Activated CD8-positive, alpha-beta memory T cell treated with anti-CD3 and anti-CD28 coated beads, Interleukin-2, amount 50 U/mL, for 1 hour (primary cell): ENCODE results near the gene COX7B.
"Not testable (repeated sequence)": the region's sequence is repeated elsewhere in the genome, so short reads cannot be mapped to it uniquely, and the experiment has no call there.

Source experiments
- DNase-seq: peaks from one replicate; pipeline ENCODE4 v3.0.0-alpha.2; 2020; ENCODE audit errors: extremely low read depth

The COX7B gene, protein sequence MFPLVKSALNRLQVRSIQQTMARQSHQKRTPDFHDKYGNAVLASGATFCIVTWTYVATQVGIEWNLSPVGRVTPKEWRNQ

GRCh38 chrX:77899081-77899828 is at the start of gene COX7B:
COX7B (plus strand) TSS chrX:77899468; CDS start chrX:77899554, 86 bp downstream.
- peak; percentile 36 for DNase-seq

- DNase-seq: no peak
Observed at GRCh38 chrX:77875372-77875771, 23.9 kb upstream of the COX7B start.

- DNase-seq: not testable (repeated sequence)
Observed at GRCh38 chrX:77881418-77881817, 17.9 kb upstream of the COX7B start.

GRCh38 chrX:77892887-77893286 is 6.4 kb upstream of the COX7B start:
- DNase-seq: no peak

DNA sequence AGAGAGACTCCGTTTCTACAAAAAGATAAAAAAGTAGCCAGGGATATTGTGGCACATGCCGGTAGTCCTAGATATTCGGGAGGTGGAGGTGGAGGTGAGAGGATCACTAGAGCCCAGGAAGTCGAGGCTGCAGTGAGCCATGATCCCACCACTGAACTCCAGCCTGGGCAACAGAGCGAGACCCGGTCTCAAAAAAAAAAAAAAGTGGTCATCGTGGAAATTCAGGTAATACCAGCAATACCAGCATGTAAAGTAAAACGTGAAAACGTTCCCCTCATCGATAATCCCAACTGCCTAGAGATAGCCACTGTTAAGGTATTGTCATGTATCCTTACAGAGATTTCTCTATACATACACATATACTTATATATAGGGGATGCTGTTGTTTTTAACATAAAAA is 5.6 kb upstream of the COX7B start:
- no peak for DNase-seq

- peak; percentile 80 for DNase-seq
Observed at GRCh38 chrX:77894921-77895886, 4.1 kb upstream of the COX7B start, which contains the start of gene MAGT1. MAGT1 (minus strand) TSS chrX:77895435; CDS start chrX:77895410, 25 bp downstream.

DNA sequence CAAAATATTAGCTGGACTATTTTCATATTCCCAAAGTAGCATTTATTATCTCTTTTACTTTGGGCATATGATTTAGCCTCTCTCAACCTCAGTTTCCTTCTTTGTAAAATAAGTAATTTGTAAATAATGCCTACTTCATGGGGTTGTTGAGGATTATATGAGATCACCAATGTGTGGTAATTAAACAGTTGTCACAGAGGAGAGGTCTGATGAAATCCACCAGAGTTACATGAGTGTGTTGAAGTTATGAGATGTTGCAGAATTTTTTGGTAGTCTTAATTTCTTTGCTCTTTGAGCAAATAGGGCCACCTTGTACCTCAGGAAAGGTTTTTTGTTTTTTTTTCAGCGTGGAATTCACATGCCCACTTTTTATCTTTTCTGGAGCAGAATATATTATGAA is 1.4 kb downstream of the COX7B start:
- no peak for DNase-seq

GRCh38 chrX:77901506-77901905 is 2.2 kb downstream of the COX7B start:
- DNase-seq: no peak

DNA sequence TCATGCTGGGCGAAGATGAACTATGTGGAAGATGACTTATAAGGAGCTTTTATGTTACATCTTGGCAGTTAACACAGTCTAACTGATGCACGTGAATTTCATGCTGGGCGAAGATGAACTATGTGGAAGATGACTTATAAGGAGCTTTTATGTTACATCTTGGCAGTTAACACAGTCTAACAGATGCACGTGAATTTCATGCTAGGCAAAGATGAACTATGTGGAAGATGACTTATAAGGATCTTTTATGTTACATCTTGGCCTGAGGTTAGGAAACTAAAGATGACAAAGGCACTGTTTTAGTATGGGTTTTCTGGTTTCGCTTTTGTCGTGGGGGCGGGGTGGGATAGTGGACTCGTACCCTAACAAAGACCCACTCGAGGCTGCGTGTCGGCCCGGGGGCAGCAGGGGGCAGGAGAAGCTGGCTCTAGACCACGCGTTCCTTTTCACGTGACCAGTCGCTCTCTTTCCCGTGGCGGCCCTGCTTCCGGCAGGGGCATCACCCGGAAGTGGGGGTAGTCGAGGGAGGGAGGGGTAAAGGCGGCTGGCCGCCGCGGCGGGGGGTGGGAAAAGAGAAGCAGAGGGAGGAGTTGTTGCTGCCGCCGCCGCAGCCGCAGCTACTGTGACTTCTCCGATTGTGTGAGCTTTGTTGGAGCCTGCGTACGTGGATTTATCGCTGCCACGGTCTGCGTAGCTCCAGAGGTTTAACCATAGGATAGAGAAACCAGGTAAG is 11.0 kb downstream of the COX7B start, which contains the start of gene ATP7A:
TSS of gene ATP7A (plus strand) at position 586 of the 733 bp plus-strand sequence. CDS start 60,949 bp downstream, outside the sequence.
- DNase-seq: peak; percentile 82

- DNase-seq: no peak
Observed at GRCh38 chrX:77917294-77917933, 18.1 kb downstream of the COX7B start.

- no peak for DNase-seq
Observed at GRCh38 chrX:77918568-77918967, 19.3 kb downstream of the COX7B start.

DNA sequence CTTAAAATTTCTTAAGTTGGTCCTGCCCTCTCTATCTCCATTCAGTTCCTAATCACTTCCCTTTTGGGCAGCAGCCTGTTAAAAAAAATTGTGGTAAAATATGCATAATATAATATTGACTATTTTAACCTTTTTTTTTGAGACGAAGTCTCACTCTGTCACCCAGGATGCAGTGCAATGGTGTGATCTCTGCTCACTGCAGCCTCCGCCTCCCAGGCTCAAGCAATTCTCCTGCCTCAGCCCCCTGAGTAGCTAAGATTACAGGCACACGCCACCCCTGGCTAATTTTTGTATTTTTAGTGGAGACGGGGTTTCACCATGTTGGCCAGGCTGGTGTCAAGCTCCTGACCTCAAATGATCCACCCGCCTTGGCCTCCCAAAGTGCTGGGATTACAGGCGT is 20.1 kb downstream of the COX7B start:
- DNase-seq: not testable (repeated sequence)

- DNase-seq: no peak
Observed at GRCh38 chrX:77922787-77923186, 23.5 kb downstream of the COX7B start.

DNA sequence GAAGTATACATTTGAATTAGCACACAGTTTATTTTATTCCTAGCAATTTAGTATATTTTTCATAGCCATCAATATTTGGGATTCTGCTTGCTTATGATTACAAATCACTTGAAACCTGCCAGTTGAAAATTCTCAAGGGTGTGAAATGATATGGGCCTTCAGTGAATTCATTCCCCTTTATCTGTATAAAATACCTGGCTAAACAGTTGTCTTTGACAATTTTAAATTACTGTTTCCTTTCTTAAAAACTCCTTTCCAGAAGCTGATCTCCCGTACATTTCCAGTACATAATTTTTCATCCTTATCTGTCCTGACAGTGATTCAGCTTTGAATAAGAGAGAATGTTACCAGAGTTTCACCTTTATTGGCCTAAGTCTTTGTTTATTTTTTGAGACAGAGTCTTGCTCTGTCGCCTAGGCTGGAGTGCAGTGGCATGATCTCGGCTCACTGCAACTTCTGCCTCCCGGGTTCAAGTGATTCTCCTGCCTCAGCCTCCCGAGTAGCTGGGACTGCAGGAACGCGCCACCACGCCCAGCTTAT is 25.1 kb downstream of the COX7B start:
- DNase-seq: no peak

DNA sequence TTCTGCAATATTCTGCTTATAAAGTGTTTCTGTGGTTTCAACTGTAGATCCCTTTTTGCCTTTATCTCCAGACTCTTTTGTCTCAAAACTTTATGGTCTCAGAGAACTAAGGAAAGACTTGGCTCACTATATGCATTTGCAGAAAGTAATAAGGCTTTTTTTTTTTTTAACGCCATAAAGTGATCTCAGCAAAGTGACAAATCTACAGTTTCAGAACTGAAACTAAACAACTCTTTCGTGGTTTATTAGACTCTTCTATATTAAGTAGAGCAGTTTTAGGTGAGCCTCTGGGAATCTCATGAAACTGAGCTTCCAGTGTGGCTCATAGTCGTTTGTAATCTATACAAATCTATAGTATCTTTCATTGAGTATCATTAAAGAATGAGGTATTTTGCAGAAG is 26.5 kb downstream of the COX7B start:
- no peak for DNase-seq

- no peak for DNase-seq
Observed at GRCh38 chrX:77930581-77930980, 31.3 kb downstream of the COX7B start.

DNA sequence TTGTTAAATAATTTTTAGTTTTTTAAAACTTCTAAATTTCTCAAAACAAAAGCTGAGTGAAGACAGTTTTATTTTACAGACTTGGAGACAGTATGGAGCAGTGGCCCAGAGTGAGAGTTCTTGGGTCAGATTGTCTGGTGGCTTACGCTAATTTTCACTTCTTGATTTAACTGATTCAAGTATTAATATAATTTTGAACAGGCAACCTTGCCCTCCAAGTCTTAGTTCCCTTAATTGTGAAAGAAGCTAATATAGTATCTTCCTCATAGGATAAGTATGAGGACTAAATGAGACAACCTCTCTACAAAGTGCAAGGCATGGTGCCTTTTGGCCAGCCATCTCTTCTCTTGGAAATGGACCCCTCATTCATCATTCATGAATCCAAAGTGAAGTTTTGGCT is 36.6 kb downstream of the COX7B start:
- DNase-seq: no peak

DNA sequence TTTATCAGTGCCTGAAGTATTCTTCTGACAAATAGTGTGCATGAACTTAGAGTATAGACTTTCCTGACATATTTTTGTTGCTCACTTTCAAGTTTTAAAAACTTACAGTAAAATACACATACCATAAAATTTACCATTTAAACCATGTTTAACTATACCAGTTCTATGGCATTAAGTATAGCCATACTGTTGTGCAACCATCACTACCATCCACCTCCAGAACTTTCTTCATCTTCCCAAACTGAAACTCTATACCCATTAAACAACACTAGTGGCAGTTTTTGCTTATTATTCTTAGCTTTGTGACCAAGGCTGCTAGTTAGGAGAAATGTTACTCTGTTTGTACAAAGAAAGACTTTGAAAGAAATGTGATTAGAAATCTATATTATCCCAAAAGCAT is 37.0 kb downstream of the COX7B start:
- DNase-seq: no peak

- DNase-seq: no peak
Observed at GRCh38 chrX:77937291-77937690, 38.0 kb downstream of the COX7B start.

- DNase-seq: no peak
Observed at GRCh38 chrX:77938083-77938680, 38.9 kb downstream of the COX7B start.
